Prostate gland (tissue), 2 donors: Measurements from ENCODE around the gene PYCR2. TPM values are rescaled to one million over a fixed set of nuclear protein-coding genes. Genes with fewer than 3 reads are reported as not detected.

Experiments used
- DNase-seq: peaks from one replicate; pipeline ENCODE4 v3.0.0-alpha.2; 2019; ENCODE audit warnings: low spot score
- H3K27ac ChIP-seq, 2 donors: fragments of 200-600 bp; sonication (generic); 2 replicates each; pipeline ENCODE4 v1.5.1; 2017 to 2019
- H3K27me3 ChIP-seq: fragments of 200-600 bp; sonication (generic); replicated peaks from 2 replicates; pipeline ENCODE4 v1.5.1; 2019; ENCODE audit not compliant: insufficient read depth
- H3K36me3 ChIP-seq, 2 donors: fragments of 200-600 bp; sonication (generic); 1 replicate in 1 of 2; 2 replicates in 1 of 2; pipeline versions ENCODE4 v1.5.1 to v1.8.1; 2017 to 2019
- H3K4me1 ChIP-seq: fragments of 200-600 bp; sonication (generic); replicated peaks from 2 replicates; pipeline ENCODE4 v1.5.1; 2019
- H3K4me3 ChIP-seq, 2 donors: fragments of 200-600 bp; sonication (generic); 2 replicates each; pipeline ENCODE4 v1.5.1; 2017 to 2019
- H3K9me3 ChIP-seq: fragments of 200-600 bp; sonication (generic); 2 replicates; pipeline ENCODE4 v1.5.1; 2017
- POLR2A ChIP-seq: fragments of 450-650 bp; IDR thresholded peaks from one replicate; pipeline ENCODE4 v1.6.1; 2016; ENCODE audit warnings: antibody characterized with exemption, mild to moderate bottlenecking
- POLR2AphosphoS5 ChIP-seq: sonication (generic); formaldehyde crosslinking; IDR thresholded peaks from one replicate; pipeline ENCODE4 v1.6.1; 2017; ENCODE audit warnings: antibody characterized with exemption
- WGBS: methylation state at CpG from one replicate; pipeline ENCODE4 v1.1.5; 2018; 5-methylcytosine and 5-hydroxymethylcytosine counted together
- intact Hi-C: fragments of 100-400 bp; cut with DNase I; formaldehyde crosslinking; loops from one replicate; pipeline ENCODE4 v1.14.2; 2022
- total RNA-seq, 2 donors: library from RNA; depleted of rRNA; stranded (reverse); fragments of >200 nt; gene quantifications; one replicate each; pipeline ENCODE4 v1.1.0, GENCODE V29; 2016
- TF ChIP-seq, protein P1 (sequence below), 4 experiments: fragments of 200-600 bp in 2 of 4; fragments of 450-650 bp in 2 of 4; sonication (generic) in 2 of 4; IDR thresholded peaks; 1 replicate in 3 of 4; 2 replicates in 1 of 4; pipeline ENCODE4 v1.5.1; 2016 to 2019; ENCODE audit warnings: antibody characterized with exemption in 4 of 4, mild to moderate bottlenecking in 2 of 4, moderate library complexity in 2 of 4

Gene PYCR2
- total RNA-seq, 2 donors from 2014 or later: 70.8 to 80.2 TPM

GRCh38 chr1:225875044-225875815 lies 48.8 kb downstream of the PYCR2 start:
- Histone ChIP-seq H3K4me1 (peaks cover 20% of the 10 kb centered on the region), H3K36me3 (peaks cover 0 to 17% of the 10 kb centered on the region in 2 donors), H3K4me3 (no peak overlapping the region), H3K9me3 (no peaks in the 10 kb centered on the region), H3K27me3 (no peaks in the 10 kb centered on the region), H3K27ac (peak overlapping the region; percentile 47 to 71)
- intact Hi-C loops: no loop called here
- 76% methylated on average over 12 of the region's 12 CpGs for WGBS
- TF ChIP-seq POLR2A (no peak), POLR2AphosphoS5 (peak; percentile 82)
- DNase-seq: peak; percentile 78

DNA sequence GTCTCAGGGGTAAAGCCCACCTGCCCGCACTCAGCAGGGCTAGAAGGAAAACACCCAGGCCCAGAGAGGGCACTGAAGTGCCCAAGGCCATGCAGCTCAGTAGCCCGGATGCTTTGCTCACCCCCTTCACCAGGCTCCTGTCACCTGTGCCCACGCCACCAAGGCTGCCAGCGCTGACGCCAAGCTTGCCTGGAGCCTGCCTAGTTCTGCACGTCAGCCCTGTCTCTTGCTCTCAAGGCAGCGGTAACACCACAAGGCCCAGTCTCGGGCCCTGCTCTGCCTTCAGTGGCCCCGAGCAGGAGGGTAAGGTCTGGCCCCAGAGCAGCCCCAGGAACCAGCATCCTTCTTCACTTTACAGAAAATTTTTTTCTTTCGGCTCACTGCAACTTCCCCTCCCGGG lies 49.6 kb downstream of the PYCR2 start:
- H3K36me3 ChIP-seq: peaks cover 0 to 17% of the 10 kb centered on the region in 2 donors
- TF ChIP-seq POLR2AphosphoS5: no peak
- TF ChIP-seq POLR2A: no peak
- TF ChIP-seq, protein P1, sequence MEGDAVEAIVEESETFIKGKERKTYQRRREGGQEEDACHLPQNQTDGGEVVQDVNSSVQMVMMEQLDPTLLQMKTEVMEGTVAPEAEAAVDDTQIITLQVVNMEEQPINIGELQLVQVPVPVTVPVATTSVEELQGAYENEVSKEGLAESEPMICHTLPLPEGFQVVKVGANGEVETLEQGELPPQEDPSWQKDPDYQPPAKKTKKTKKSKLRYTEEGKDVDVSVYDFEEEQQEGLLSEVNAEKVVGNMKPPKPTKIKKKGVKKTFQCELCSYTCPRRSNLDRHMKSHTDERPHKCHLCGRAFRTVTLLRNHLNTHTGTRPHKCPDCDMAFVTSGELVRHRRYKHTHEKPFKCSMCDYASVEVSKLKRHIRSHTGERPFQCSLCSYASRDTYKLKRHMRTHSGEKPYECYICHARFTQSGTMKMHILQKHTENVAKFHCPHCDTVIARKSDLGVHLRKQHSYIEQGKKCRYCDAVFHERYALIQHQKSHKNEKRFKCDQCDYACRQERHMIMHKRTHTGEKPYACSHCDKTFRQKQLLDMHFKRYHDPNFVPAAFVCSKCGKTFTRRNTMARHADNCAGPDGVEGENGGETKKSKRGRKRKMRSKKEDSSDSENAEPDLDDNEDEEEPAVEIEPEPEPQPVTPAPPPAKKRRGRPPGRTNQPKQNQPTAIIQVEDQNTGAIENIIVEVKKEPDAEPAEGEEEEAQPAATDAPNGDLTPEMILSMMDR (IDR thresholded peaks at IDR 0.05): no peak

DNA sequence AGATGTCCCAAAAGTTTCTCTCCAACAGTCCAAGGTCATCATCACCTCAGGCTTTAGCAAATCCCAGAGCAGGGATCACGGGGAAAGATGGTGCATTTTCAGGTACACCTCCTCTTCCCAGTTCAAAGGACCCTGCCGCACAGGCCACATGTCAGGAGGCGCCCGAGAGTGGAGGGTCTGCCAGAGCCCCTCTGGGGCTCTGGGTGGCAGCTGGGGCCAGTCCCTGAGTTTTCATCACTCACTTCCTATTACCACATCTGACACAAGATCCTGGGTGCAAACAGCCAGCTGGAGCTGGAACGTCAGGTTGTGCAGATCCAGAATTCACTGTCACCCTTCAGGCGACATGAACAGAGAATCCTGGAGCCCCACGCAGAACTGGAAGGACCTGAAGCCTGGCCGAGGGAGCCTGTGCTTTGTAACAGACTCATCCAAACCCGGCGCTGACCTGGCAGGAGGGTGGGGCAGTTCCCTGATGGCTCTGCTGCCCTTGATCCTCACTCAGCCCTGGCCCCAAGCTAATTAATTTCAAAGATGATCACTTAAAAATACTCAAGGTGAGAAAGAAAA lies 50.7 kb downstream of the PYCR2 start:
- Histone ChIP-seq H3K4me1 (peaks cover 8% of the 10 kb centered on the region), H3K9me3 (no peaks in the 10 kb centered on the region), H3K36me3 (peaks cover 0 to 17% of the 10 kb centered on the region in 2 donors), H3K27me3 (no peaks in the 10 kb centered on the region), H3K4me3 (no peak overlapping the region), H3K27ac (no peak overlapping the region)
- 90% methylated on average over 10 of the region's 10 CpGs for WGBS
- no peak for DNase-seq
- TF ChIP-seq, protein P1 (IDR thresholded peaks at IDR 0.05): no peak
- TF ChIP-seq POLR2A (no peak), POLR2AphosphoS5 (no peak)
- intact Hi-C loops: no loop called here

More for the DNA sequence above, 49.6 kb downstream of the PYCR2 start:
- peaks cover 18% of the 10 kb centered on the region for H3K4me1 ChIP-seq
- H3K27ac ChIP-seq: no peak overlapping the region
- intact Hi-C loops: no loop called here
- no peaks in the 10 kb centered on the region for H3K9me3 ChIP-seq
- no peak overlapping the region for H3K4me3 ChIP-seq
- no peak for DNase-seq
- 93% methylated on average over 11 of the region's 11 CpGs for WGBS
- H3K27me3 ChIP-seq: no peaks in the 10 kb centered on the region

DNA sequence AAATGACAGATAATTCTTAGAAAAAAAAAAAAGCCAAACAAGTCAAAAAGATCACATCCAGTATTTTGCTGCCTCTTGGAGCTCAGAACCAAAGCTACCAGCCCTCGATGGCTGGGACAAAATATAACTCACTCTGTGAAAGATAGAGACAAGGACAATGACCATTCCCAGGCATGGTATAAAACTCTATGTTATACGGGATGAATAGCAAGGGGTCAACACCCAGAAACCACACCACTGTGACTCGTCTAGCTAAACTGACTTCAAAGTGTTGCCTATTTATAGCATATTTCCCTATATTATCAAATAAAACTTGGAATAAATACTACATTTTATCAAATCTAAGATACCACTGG lies 52.0 kb downstream of the PYCR2 start:
- Histone ChIP-seq H3K9me3 (no peaks in the 10 kb centered on the region), H3K4me3 (no peak overlapping the region), H3K36me3 (peaks cover 0 to 17% of the 10 kb centered on the region in 2 donors), H3K27me3 (no peaks in the 10 kb centered on the region), H3K27ac (no peak overlapping the region), H3K4me1 (no peaks in the 10 kb centered on the region)
- TF ChIP-seq POLR2AphosphoS5 (no peak), POLR2A (no peak)
- TF ChIP-seq, protein P1 (IDR thresholded peaks at IDR 0.05): no peak
- intact Hi-C loops: no loop called here
- DNase-seq: no peak
- WGBS: 63% methylated on average over 3 of the region's 3 CpGs

GRCh38 chr1:225871359-225872074 lies 52.5 kb downstream of the PYCR2 start:
- 52% methylated on average over 11 of the region's 11 CpGs for WGBS
- Histone ChIP-seq H3K27ac (no peak overlapping the region), H3K27me3 (no peaks in the 10 kb centered on the region), H3K4me3 (no peak overlapping the region), H3K9me3 (no peaks in the 10 kb centered on the region), H3K36me3 (peaks cover 0 to 17% of the 10 kb centered on the region in 2 donors), H3K4me1 (no peaks in the 10 kb centered on the region)
- peak; percentile 34 for TF ChIP-seq POLR2AphosphoS5
- TF ChIP-seq POLR2A: no peak
- intact Hi-C loops: no loop called here
- DNase-seq: no peak
